ENCODE results near the gene ERVMER34-1. TPM values are rescaled to one million over a fixed set of nuclear protein-coding genes. Genes with fewer than 3 reads are reported as not detected.
A peak's percentile ranks its signal among the peaks of the same experiment; 100 is the strongest.

Gene ERVMER34-1
- total RNA-seq, 2 experiments from 2014 or later = not detected

DNA sequence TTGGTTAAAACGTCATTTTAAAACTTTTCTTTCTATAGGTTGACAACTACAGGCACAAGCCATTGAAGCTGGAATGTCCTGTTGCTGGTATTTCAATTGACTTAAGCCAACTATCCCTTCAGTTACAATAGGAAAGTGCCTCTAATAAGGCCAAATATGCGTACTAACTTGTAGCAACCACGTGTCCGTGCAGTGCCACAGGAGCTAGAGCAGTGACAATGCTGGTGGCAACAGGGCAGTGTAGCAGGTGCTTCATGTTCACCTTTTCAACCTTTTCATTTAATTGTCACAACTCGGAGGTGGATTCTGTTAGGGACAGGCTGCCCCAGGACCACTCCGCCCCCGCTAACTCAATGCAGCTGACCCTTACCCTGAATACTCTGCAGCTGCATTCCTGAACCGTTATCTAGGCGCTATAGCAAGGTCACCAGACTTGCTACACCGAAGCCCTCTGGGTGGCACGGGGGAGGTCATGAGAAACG is 37.7 kb downstream of the ERVMER34-1 start:
- H3K27ac ChIP-seq (ENCODE audit: low read depth in 1 of 2, low read length in 2 of 2) = peak overlapping the region in 1 of 2 donors; percentile 84
- TF ChIP-seq, protein P1, sequence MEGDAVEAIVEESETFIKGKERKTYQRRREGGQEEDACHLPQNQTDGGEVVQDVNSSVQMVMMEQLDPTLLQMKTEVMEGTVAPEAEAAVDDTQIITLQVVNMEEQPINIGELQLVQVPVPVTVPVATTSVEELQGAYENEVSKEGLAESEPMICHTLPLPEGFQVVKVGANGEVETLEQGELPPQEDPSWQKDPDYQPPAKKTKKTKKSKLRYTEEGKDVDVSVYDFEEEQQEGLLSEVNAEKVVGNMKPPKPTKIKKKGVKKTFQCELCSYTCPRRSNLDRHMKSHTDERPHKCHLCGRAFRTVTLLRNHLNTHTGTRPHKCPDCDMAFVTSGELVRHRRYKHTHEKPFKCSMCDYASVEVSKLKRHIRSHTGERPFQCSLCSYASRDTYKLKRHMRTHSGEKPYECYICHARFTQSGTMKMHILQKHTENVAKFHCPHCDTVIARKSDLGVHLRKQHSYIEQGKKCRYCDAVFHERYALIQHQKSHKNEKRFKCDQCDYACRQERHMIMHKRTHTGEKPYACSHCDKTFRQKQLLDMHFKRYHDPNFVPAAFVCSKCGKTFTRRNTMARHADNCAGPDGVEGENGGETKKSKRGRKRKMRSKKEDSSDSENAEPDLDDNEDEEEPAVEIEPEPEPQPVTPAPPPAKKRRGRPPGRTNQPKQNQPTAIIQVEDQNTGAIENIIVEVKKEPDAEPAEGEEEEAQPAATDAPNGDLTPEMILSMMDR (IDR thresholded peaks at IDR 0.05) = no peak
- ChIA-PET CTCF (no interaction called here), POLR2A (interaction anchor here (1.2 to 3.9 kb wide), 8 partner anchors 8 to 870 kb away, joined by 4 to 149 read pairs (median 9); partner anchors contain the start of genes DCUN1D4, RASL11B, SCFD2 and USP46)
- Mint-ChIP-seq H3K27me3 (no peaks in the 10 kb centered on the region), H3K4me3 (peak overlapping the region; percentile 93), H3K9me3 (no peaks in the 10 kb centered on the region), H3K4me1 (ENCODE audit: low read depth) (peaks cover 47% of the 10 kb centered on the region), H3K27ac (peak overlapping the region; percentile 99), H3K36me3 (ENCODE audit: low read depth) (peaks cover 59% of the 10 kb centered on the region)
- H3K4me1 ChIP-seq (ENCODE audit: insufficient read depth, low read length) = peaks cover 40% of the 10 kb centered on the region
- H3K9me3 ChIP-seq (ENCODE audit: control insufficient read depth in 1 of 2, insufficient read depth in 1 of 2, low read length in 2 of 2) = no peaks in the 10 kb centered on the region
- peaks cover 36% of the 10 kb centered on the region for H3K36me3 ChIP-seq (ENCODE audit: insufficient read depth, low read length)
- H3K4me3 ChIP-seq (ENCODE audit: low read length) = peak overlapping the region; percentile 84
- H3K27me3 ChIP-seq (ENCODE audit: control insufficient read depth in 1 of 2, insufficient read depth in 2 of 2, low read length in 2 of 2) = no peaks in the 10 kb centered on the region
- intact Hi-C loops (cut with DNase I, micrococcal nuclease) = loop anchor here (1.0 to 10.0 kb wide), 4 partner anchors 8 to 654 kb away; partner anchors contain the start of genes RASL11B (in 1 of the 2), SCFD2 (in 1 of the 2) and USP46 (in 1 of the 2)
- DNase-seq = peak in 2 of 14 experiments; percentile 10 to 21
- no peak for ATAC-seq (ENCODE audit: poor library complexity)

GRCh38 chr4:52712251-52713130 is 38.7 kb downstream of the ERVMER34-1 start:
- DNase-seq (peak; percentile 90 to 98 (median 94)), ATAC-seq (ENCODE audit: poor library complexity) (peak; percentile 85)
- intact Hi-C loops (cut with DNase I, micrococcal nuclease) = loop anchor here (1.0 to 10.0 kb wide), 5 partner anchors 9 to 655 kb away; partner anchors contain the start of genes RASL11B (in 1 of the 2), SCFD2 (in 1 of the 2) and USP46 (in 1 of the 2)
- Mint-ChIP-seq H3K27me3 (no peaks in the 10 kb centered on the region), H3K36me3 (ENCODE audit: low read depth) (peaks cover 50% of the 10 kb centered on the region), H3K4me3 (peak overlapping the region; percentile 93), H3K4me1 (ENCODE audit: low read depth) (peaks cover 40% of the 10 kb centered on the region), H3K27ac (peak overlapping the region; percentile 99), H3K9me3 (no peaks in the 10 kb centered on the region)
- peak overlapping the region; percentile 84 for H3K4me3 ChIP-seq (ENCODE audit: low read length)
- ChIA-PET POLR2A (interaction anchor here (0.6 to 3.9 kb wide), 25 partner anchors 9 to 1350 kb away, joined by 3 to 149 read pairs (median 4); partner anchors contain the start of genes DCUN1D4, ERVMER34-1, RASL11B and SCFD2), CTCF (interaction anchor here (0.9 to 1.8 kb wide), 3 partner anchors 10 to 869 kb away, joined by 3 to 4 read pairs (median 4); partner anchors contain the start of gene DCUN1D4)
- peaks cover 36% of the 10 kb centered on the region for H3K36me3 ChIP-seq (ENCODE audit: insufficient read depth, low read length)
- no peaks in the 10 kb centered on the region for H3K9me3 ChIP-seq (ENCODE audit: control insufficient read depth in 1 of 2, insufficient read depth in 1 of 2, low read length in 2 of 2)
- H3K4me1 ChIP-seq (ENCODE audit: insufficient read depth, low read length) = peaks cover 40% of the 10 kb centered on the region
- H3K27ac ChIP-seq (ENCODE audit: low read depth in 1 of 2, low read length in 2 of 2) = peak overlapping the region; percentile 84 to 90
- TF ChIP-seq, protein P1 (IDR thresholded peaks at IDR 0.05) = no peak
- H3K27me3 ChIP-seq (ENCODE audit: control insufficient read depth in 1 of 2, insufficient read depth in 2 of 2, low read length in 2 of 2) = no peaks in the 10 kb centered on the region

DNA sequence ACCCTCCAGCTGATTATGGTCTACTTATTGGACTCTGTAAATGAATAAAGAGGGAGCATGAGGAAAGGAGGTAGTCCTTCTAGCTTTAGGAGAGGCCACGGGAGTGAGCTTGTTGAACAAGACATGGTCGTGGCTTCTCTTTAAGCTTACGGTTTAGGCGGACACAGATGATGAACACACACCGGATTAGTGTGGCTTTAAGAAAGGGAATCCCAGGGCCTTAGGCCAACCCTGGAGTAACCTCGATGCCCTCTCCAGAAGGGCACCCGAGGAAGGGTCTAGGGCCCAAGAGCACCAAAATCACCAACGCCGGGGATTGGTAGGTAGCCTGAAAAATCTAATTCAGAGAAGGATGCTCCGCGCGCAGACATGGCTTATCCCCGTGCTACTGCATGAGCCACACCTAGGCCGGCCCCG is 39.4 kb downstream of the ERVMER34-1 start:
- Histone ChIP-seq H3K4me3 (ENCODE audit: low read length) (peak overlapping the region; percentile 84), H3K27me3 (ENCODE audit: control insufficient read depth in 1 of 2, insufficient read depth in 2 of 2, low read length in 2 of 2) (no peaks in the 10 kb centered on the region), H3K4me1 (ENCODE audit: insufficient read depth, low read length) (peaks cover 40% of the 10 kb centered on the region), H3K36me3 (ENCODE audit: insufficient read depth, low read length) (peaks cover 33% of the 10 kb centered on the region), H3K9me3 (ENCODE audit: control insufficient read depth in 1 of 2, insufficient read depth in 1 of 2, low read length in 2 of 2) (no peaks in the 10 kb centered on the region), H3K27ac (ENCODE audit: low read depth in 1 of 2, low read length in 2 of 2) (peak overlapping the region in 1 of 2 donors; percentile 6)
- Mint-ChIP-seq H3K9me3 (no peaks in the 10 kb centered on the region), H3K27ac (peak overlapping the region; percentile 99), H3K4me3 (peak overlapping the region; percentile 86), H3K27me3 (no peaks in the 10 kb centered on the region), H3K4me1 (ENCODE audit: low read depth) (peaks cover 40% of the 10 kb centered on the region), H3K36me3 (ENCODE audit: low read depth) (peaks cover 47% of the 10 kb centered on the region)
- POLR2A ChIA-PET = interaction anchor here (0.6 to 3.9 kb wide), 22 partner anchors 8 to 1350 kb away, joined by 3 to 149 read pairs (median 4); partner anchors contain the start of genes DCUN1D4, ERVMER34-1, RASL11B and SCFD2
- DNase-seq = no peak
- CTCF ChIA-PET = interaction anchor here (0.9 to 1.8 kb wide), 2 partner anchors 11 to 166 kb away, joined by 3 to 4 read pairs; no protein-coding TSS in a partner anchor
- TF ChIP-seq, protein P1 (IDR thresholded peaks at IDR 0.05) = no peak
- no peak for ATAC-seq (ENCODE audit: poor library complexity)
- intact Hi-C loops (cut with DNase I, micrococcal nuclease) = loop anchor here (1.0 to 10.0 kb wide), 5 partner anchors 10 to 655 kb away; partner anchors contain the start of genes RASL11B (in 1 of the 2), SCFD2 (in 1 of the 2) and USP46 (in 1 of the 2)

All from CD4-positive, alpha-beta T cell (primary cell).